ENCODE results near the gene ST6GALNAC3. TPM values are rescaled to one million over a fixed set of nuclear protein-coding genes. Genes with fewer than 3 reads are reported as not detected.

The ST6GALNAC3 gene
- total RNA-seq, 2 donors from 2014 or later, result 6.3 to 7.6 TPM

DNA sequence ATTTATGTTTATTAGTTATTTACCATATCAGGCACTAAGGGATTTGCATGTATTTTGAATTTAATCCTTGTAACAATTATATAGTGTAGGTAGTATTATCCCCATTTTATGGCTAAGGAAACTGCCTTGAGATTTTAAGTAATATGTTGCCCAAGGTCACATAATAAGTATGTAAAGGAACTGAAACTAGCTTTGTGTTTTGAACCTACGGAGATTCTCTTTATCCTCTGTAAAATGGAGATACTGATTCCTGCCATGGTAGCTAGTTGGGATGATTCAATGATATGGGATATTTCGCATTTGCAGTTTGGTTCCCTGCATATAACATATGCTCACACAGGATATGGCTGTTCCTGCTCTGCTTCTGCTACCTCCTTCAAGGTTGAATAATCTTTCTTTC lies 144.3 kb downstream of the ST6GALNAC3 start:
- no peaks in the 10 kb centered on the region for H3K36me3 ChIP-seq (ENCODE audit: control insufficient read depth, insufficient read depth, low read length)
- Mint-ChIP-seq H3K27ac (no peak overlapping the region), H3K36me3 (ENCODE audit: low read depth) (no peaks in the 10 kb centered on the region), H3K27me3 (ENCODE audit: insufficient read depth) (no peaks in the 10 kb centered on the region), H3K4me1 (no peaks in the 10 kb centered on the region), H3K4me3 (no peak overlapping the region), H3K9me3 (no peaks in the 10 kb centered on the region)
- no peak overlapping the region for H3K9ac ChIP-seq (ENCODE audit: extremely low read depth, low read length, poor library complexity, severe bottlenecking)
- DNase-seq, result no peak
- 91% methylated on average over 2 of the region's 2 CpGs; no CpG with 5 or more reads in 1 of the 2 experiments for WGBS, 2 experiments (ENCODE audit: insufficient coverage in 1 of 2, insufficient read length in 1 of 2)
- H3K4me3 ChIP-seq (ENCODE audit: low read length), result no peak overlapping the region
- H3K27me3 ChIP-seq (ENCODE audit: control insufficient read depth, insufficient read depth, low read length, poor library complexity, severe bottlenecking), result no peaks in the 10 kb centered on the region
- no peaks in the 10 kb centered on the region for H3K4me1 ChIP-seq (ENCODE audit: control insufficient read depth, insufficient read depth, low read length)
- no peak overlapping the region for H3K27ac ChIP-seq (ENCODE audit: low read depth, low read length)
- H3K9me3 ChIP-seq (ENCODE audit: control insufficient read depth, low read length), result no peaks in the 10 kb centered on the region
- TF ChIP-seq CTCF (conservative IDR thresholded peaks at IDR 0.05), result no peak

- no peak for TF ChIP-seq CTCF (conservative IDR thresholded peaks at IDR 0.05)
- Mint-ChIP-seq H3K36me3 (ENCODE audit: low read depth) (no peaks in the 10 kb centered on the region), H3K27ac (no peak overlapping the region), H3K4me3 (no peak overlapping the region), H3K4me1 (no peaks in the 10 kb centered on the region), H3K27me3 (ENCODE audit: insufficient read depth) (no peaks in the 10 kb centered on the region), H3K9me3 (no peaks in the 10 kb centered on the region)
- Histone ChIP-seq H3K27ac (ENCODE audit: low read depth, low read length) (no peak overlapping the region), H3K9me3 (ENCODE audit: control insufficient read depth, low read length) (no peaks in the 10 kb centered on the region), H3K36me3 (ENCODE audit: control insufficient read depth, insufficient read depth, low read length) (no peaks in the 10 kb centered on the region), H3K4me3 (ENCODE audit: low read length) (no peak overlapping the region), H3K4me1 (ENCODE audit: control insufficient read depth, insufficient read depth, low read length) (no peaks in the 10 kb centered on the region), H3K27me3 (ENCODE audit: control insufficient read depth, insufficient read depth, low read length, poor library complexity, severe bottlenecking) (no peaks in the 10 kb centered on the region), H3K9ac (ENCODE audit: extremely low read depth, low read length, poor library complexity, severe bottlenecking) (no peak overlapping the region)
- no peak for DNase-seq
- 94 to 100% methylated on average over 1 to 3 of the region's 3 CpGs for WGBS, 2 experiments (ENCODE audit: insufficient coverage in 1 of 2, insufficient read length in 1 of 2)
Observed at GRCh38 chr1:76219366-76219818, 144.8 kb downstream of the ST6GALNAC3 start.

- TF ChIP-seq CTCF (conservative IDR thresholded peaks at IDR 0.05), result no peak
- Histone ChIP-seq H3K9me3 (ENCODE audit: control insufficient read depth, low read length) (no peaks in the 10 kb centered on the region), H3K27ac (ENCODE audit: low read depth, low read length) (no peak overlapping the region), H3K36me3 (ENCODE audit: control insufficient read depth, insufficient read depth, low read length) (no peaks in the 10 kb centered on the region), H3K4me3 (ENCODE audit: low read length) (no peak overlapping the region), H3K27me3 (ENCODE audit: control insufficient read depth, insufficient read depth, low read length, poor library complexity, severe bottlenecking) (no peaks in the 10 kb centered on the region), H3K4me1 (ENCODE audit: control insufficient read depth, insufficient read depth, low read length) (no peaks in the 10 kb centered on the region), H3K9ac (ENCODE audit: extremely low read depth, low read length, poor library complexity, severe bottlenecking) (no peak overlapping the region)
- Mint-ChIP-seq H3K27me3 (ENCODE audit: insufficient read depth) (no peaks in the 10 kb centered on the region), H3K4me1 (peaks cover 11% of the 10 kb centered on the region), H3K36me3 (ENCODE audit: low read depth) (no peaks in the 10 kb centered on the region), H3K4me3 (no peak overlapping the region), H3K9me3 (no peaks in the 10 kb centered on the region), H3K27ac (no peak overlapping the region)
- no peak for DNase-seq
- WGBS, 2 experiments (ENCODE audit: insufficient coverage in 1 of 2, insufficient read length in 1 of 2), result 73 to 92% methylated on average over 2 to 3 of the region's 3 CpGs
Observed at GRCh38 chr1:76224752-76225151, 150.2 kb downstream of the ST6GALNAC3 start.
